Prostate gland (tissue), 2 donors: ENCODE results near the gene CACYBP.

Experiments used
- POLR2A ChIP-seq: fragments of 450-650 bp; IDR thresholded peaks from one replicate; pipeline ENCODE4 v1.6.1; 2016; ENCODE audit warnings: antibody characterized with exemption, mild to moderate bottlenecking
- POLR2AphosphoS5 ChIP-seq: sonication (generic); formaldehyde crosslinking; IDR thresholded peaks from one replicate; pipeline ENCODE4 v1.6.1; 2017; ENCODE audit warnings: antibody characterized with exemption
- TF ChIP-seq, protein P1 (sequence below), 4 experiments: fragments of 200-600 bp in 2 of 4; fragments of 450-650 bp in 2 of 4; sonication (generic) in 2 of 4; IDR thresholded peaks; 1 replicate in 3 of 4; 2 replicates in 1 of 4; pipeline ENCODE4 v1.5.1; 2016 to 2019; ENCODE audit warnings: antibody characterized with exemption in 4 of 4, mild to moderate bottlenecking in 2 of 4, moderate library complexity in 2 of 4

DNA sequence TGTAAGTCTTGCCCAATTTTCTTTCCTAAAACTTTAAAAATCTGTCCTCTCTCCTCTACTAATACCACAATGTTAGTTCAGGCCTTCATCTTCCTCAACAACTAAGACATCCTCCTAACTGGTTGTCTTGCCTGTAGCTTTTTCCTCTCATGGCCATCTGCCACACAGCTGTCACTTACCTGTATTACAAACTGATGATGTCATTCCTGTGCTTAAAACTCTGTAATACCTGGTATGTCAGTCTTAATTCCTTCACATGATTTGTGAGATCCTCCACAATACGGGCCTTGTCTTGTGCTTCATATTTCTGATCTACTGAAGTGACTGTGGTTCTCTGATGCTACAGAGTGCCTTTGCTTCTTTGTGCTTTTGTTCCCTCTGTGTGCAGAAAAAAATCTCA is 13.7 kb downstream of the CACYBP start:
- TF ChIP-seq, protein P1, sequence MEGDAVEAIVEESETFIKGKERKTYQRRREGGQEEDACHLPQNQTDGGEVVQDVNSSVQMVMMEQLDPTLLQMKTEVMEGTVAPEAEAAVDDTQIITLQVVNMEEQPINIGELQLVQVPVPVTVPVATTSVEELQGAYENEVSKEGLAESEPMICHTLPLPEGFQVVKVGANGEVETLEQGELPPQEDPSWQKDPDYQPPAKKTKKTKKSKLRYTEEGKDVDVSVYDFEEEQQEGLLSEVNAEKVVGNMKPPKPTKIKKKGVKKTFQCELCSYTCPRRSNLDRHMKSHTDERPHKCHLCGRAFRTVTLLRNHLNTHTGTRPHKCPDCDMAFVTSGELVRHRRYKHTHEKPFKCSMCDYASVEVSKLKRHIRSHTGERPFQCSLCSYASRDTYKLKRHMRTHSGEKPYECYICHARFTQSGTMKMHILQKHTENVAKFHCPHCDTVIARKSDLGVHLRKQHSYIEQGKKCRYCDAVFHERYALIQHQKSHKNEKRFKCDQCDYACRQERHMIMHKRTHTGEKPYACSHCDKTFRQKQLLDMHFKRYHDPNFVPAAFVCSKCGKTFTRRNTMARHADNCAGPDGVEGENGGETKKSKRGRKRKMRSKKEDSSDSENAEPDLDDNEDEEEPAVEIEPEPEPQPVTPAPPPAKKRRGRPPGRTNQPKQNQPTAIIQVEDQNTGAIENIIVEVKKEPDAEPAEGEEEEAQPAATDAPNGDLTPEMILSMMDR (IDR thresholded peaks at IDR 0.05), result no peak
- TF ChIP-seq POLR2AphosphoS5 (no peak), POLR2A (no peak)
